HG02678 (cell line): ENCODE results near the gene RFLNA.

Experiments
- ATAC-seq: cut with Tn5 transposase; IDR thresholded peaks from one replicate; pipeline ENCODE4 v1.9.1; 2021; ENCODE audit warnings: mild to moderate bottlenecking, moderate library complexity; ENCODE audit not compliant: unreplicated experiment

Gene RFLNA

GRCh38 chr12:124335426-124336183 lies 40.7 kb downstream of the RFLNA start:
- ATAC-seq = no peak

- no peak for ATAC-seq
These were observed 41.2 kb downstream of the RFLNA start for GRCh38 chr12:124336184-124336437.

GRCh38 chr12:124336742-124337520 lies 42.0 kb downstream of the RFLNA start:
- no peak for ATAC-seq

GRCh38 chr12:124337622-124338021 lies 42.7 kb downstream of the RFLNA start:
- no peak for ATAC-seq

GRCh38 chr12:124338448-124338847 lies 43.6 kb downstream of the RFLNA start:
- ATAC-seq = no peak

- no peak for ATAC-seq
These were observed 44.1 kb downstream of the RFLNA start for GRCh38 chr12:124338876-124339603.

- ATAC-seq = no peak
These were observed 45.4 kb downstream of the RFLNA start for GRCh38 chr12:124340080-124340900.

- no peak for ATAC-seq
These were observed 46.8 kb downstream of the RFLNA start for GRCh38 chr12:124341645-124342069.

- no peak for ATAC-seq
These were observed 49.1 kb downstream of the RFLNA start for GRCh38 chr12:124344022-124344421.

GRCh38 chr12:124344526-124344925 lies 49.6 kb downstream of the RFLNA start:
- ATAC-seq = no peak

GRCh38 chr12:124345795-124346194 lies 50.9 kb downstream of the RFLNA start:
- ATAC-seq = no peak

GRCh38 chr12:124346425-124347168 lies 51.7 kb downstream of the RFLNA start:
- ATAC-seq = no peak

- ATAC-seq = no peak
These were observed 52.4 kb downstream of the RFLNA start for GRCh38 chr12:124347335-124347734.

GRCh38 chr12:124347805-124348658 lies 53.1 kb downstream of the RFLNA start:
- no peak for ATAC-seq

GRCh38 chr12:124348659-124349380 lies 53.9 kb downstream of the RFLNA start:
- ATAC-seq = no peak

- no peak for ATAC-seq
These were observed 55.6 kb downstream of the RFLNA start for GRCh38 chr12:124350491-124350890.

GRCh38 chr12:124351422-124351821 lies 56.5 kb downstream of the RFLNA start:
- no peak for ATAC-seq

GRCh38 chr12:124352257-124352656 lies 57.4 kb downstream of the RFLNA start:
- no peak for ATAC-seq

GRCh38 chr12:124352839-124353238 lies 57.9 kb downstream of the RFLNA start:
- no peak for ATAC-seq
